Uterus (tissue), 4 donors: Measurements from ENCODE around the gene DMBX1. TPM values are rescaled to one million over a fixed set of nuclear protein-coding genes. Genes with fewer than 3 reads are reported as not detected.

Experiments
- DNase-seq, 2 donors: peaks; one replicate each; pipeline ENCODE4 v3.0.0-alpha.2; 2019 to 2020
- H3K27ac ChIP-seq, 2 donors: fragments of 200-600 bp; sonication (generic); 1 replicate in 1 of 2; 2 replicates in 1 of 2; pipeline ENCODE4 v1.5.1; 2016 to 2018
- H3K27me3 ChIP-seq, 2 donors: fragments of 200-600 bp; sonication (generic); one replicate each; pipeline ENCODE4 v1.5.1; 2018 to 2019; ENCODE audit warnings: control low read depth in 1 of 2
- H3K36me3 ChIP-seq, 2 donors: fragments of 200-600 bp; sonication (generic); one replicate each; pipeline ENCODE4 v1.5.1; 2019; ENCODE audit warnings: control low read depth in 1 of 2
- H3K4me1 ChIP-seq, 2 donors: fragments of 200-600 bp; sonication (generic); one replicate each; pipeline ENCODE4 v1.5.1; 2018 to 2019; ENCODE audit warnings: control low read depth in 1 of 2
- H3K4me3 ChIP-seq, 2 donors: fragments of 200-600 bp; sonication (generic); 1 replicate in 1 of 2; 2 replicates in 1 of 2; pipeline ENCODE4 v1.5.1; 2018 to 2019; ENCODE audit warnings: mild to moderate bottlenecking in 1 of 2
- H3K9me3 ChIP-seq, 2 donors: fragments of 200-600 bp; sonication (generic); one replicate each; pipeline ENCODE4 v1.5.1; 2019; ENCODE audit warnings: control low read depth in 1 of 2
- CTCF ChIP-seq, 4 experiments: fragments of 200-600 bp in 2 of 4; fragments of 450-650 bp in 2 of 4; sonication (generic) in 2 of 4; IDR thresholded peaks; one replicate each; pipeline ENCODE4 v1.5.1; 2016 to 2019; ENCODE audit warnings: antibody characterized with exemption in 4 of 4, mild to moderate bottlenecking in 2 of 4, moderate library complexity in 1 of 4
- POLR2A ChIP-seq, 2 donors: fragments of 450-650 bp; IDR thresholded peaks; one replicate each; pipeline ENCODE4 v1.6.1; 2016; ENCODE audit warnings: antibody characterized with exemption in 2 of 2, mild to moderate bottlenecking in 1 of 2, moderate library complexity in 1 of 2
- intact Hi-C: fragments of 100-400 bp; cut with DNase I; formaldehyde crosslinking; loops from one replicate; pipeline ENCODE4 v1.15.1; 2023; ENCODE audit warnings: low total_unique reads
- total RNA-seq, 4 donors: library from RNA; depleted of rRNA in 3 of 4; stranded (reverse); fragments of >200 nt in 3 of 4; gene quantifications; one replicate each; pipeline versions ENCODE4 v1.1.0 to v1.2.4, GENCODE V29; 2014 to 2023
- donor health status: DM: yes; HTN: yes; CAD: no.

DMBX1 gene
- total RNA-seq, 4 donors from 2014 or later = 0.07 TPM; not detected in 3

- H3K36me3 ChIP-seq = no peaks in the 10 kb centered on the region
- no peaks in the 10 kb centered on the region for H3K4me1 ChIP-seq
- H3K27me3 ChIP-seq = no peaks in the 10 kb centered on the region
- H3K27ac ChIP-seq = no peak overlapping the region
- TF ChIP-seq CTCF (IDR thresholded peaks at IDR 0.05) = no peak
- TF ChIP-seq POLR2A (IDR thresholded peaks at IDR 0.05) = no peak
- DNase-seq = no peak
- intact Hi-C loops = no loop called here
- H3K4me3 ChIP-seq = no peak overlapping the region
- H3K9me3 ChIP-seq = no peaks in the 10 kb centered on the region
Observed at GRCh38 chr1:46523496-46524353, 34.1 kb downstream of the DMBX1 start.

- intact Hi-C loops = no loop called here
- H3K4me3 ChIP-seq = no peak overlapping the region
- no peak overlapping the region for H3K27ac ChIP-seq
- no peaks in the 10 kb centered on the region for H3K27me3 ChIP-seq
- no peaks in the 10 kb centered on the region for H3K36me3 ChIP-seq
- TF ChIP-seq CTCF (IDR thresholded peaks at IDR 0.05) = no peak
- no peaks in the 10 kb centered on the region for H3K4me1 ChIP-seq
- DNase-seq = no peak
- no peaks in the 10 kb centered on the region for H3K9me3 ChIP-seq
Observed at GRCh38 chr1:46524843-46525242, 35.2 kb downstream of the DMBX1 start.

- no peak overlapping the region for H3K27ac ChIP-seq
- no peaks in the 10 kb centered on the region for H3K36me3 ChIP-seq
- H3K27me3 ChIP-seq = no peaks in the 10 kb centered on the region
- H3K4me3 ChIP-seq = no peak overlapping the region
- H3K9me3 ChIP-seq = no peaks in the 10 kb centered on the region
- intact Hi-C loops = no loop called here
- no peaks in the 10 kb centered on the region for H3K4me1 ChIP-seq
- TF ChIP-seq CTCF (IDR thresholded peaks at IDR 0.05) (no peak), POLR2A (IDR thresholded peaks at IDR 0.05) (no peak)
- no peak for DNase-seq
Observed at GRCh38 chr1:46525253-46525983, 35.8 kb downstream of the DMBX1 start.

GRCh38 chr1:46526013-46526690 lies 36.5 kb downstream of the DMBX1 start:
- H3K36me3 ChIP-seq = no peaks in the 10 kb centered on the region
- intact Hi-C loops = no loop called here

More at GRCh38 chr1:46526013-46526690, 36.5 kb downstream of the DMBX1 start:
- H3K4me3 ChIP-seq = no peak overlapping the region
- H3K4me1 ChIP-seq = no peaks in the 10 kb centered on the region
- no peaks in the 10 kb centered on the region for H3K27me3 ChIP-seq
- H3K27ac ChIP-seq = no peak overlapping the region
- no peaks in the 10 kb centered on the region for H3K9me3 ChIP-seq
- DNase-seq = no peak
- TF ChIP-seq CTCF (IDR thresholded peaks at IDR 0.05) (no peak), POLR2A (IDR thresholded peaks at IDR 0.05) (no peak)
